NCI-H2227 (cell line): Measurements from ENCODE around the gene OPTN.

ENCODE experiments used
- DNase-seq: peaks from one replicate; lab custom pipeline; 2025; ENCODE audit not compliant: unreplicated experiment; lab: John Stamatoyannopoulos, UW

Gene OPTN

GRCh38 chr10:13182424-13182823 is 82.5 kb downstream of the OPTN start:
- no peak for DNase-seq

- DNase-seq, result no peak
Measured at GRCh38 chr10:13183625-13184024, 83.7 kb downstream of the OPTN start.

GRCh38 chr10:13184276-13184675 is 84.3 kb downstream of the OPTN start:
- DNase-seq, result no peak

- no peak for DNase-seq
Measured at GRCh38 chr10:13184730-13185514, 85.0 kb downstream of the OPTN start.

- no peak for DNase-seq
Measured at GRCh38 chr10:13187135-13187534, 87.2 kb downstream of the OPTN start.
